AG09309 (cell line): ENCODE results near the gene CBX6.

Experiments used
- DNase-seq: peaks from one replicate; pipeline ENCODE4 v3.0.0-alpha.2; 2010; ENCODE audit warnings: low read depth
- H3K4me3 ChIP-seq: 2 replicates; pipeline ENCODE4 v1.5.1; 2011; ENCODE audit warnings: mild to moderate bottlenecking, low read depth, low read length, moderate library complexity; ENCODE audit not compliant: control insufficient read depth
- CTCF ChIP-seq: IDR thresholded peaks from 2 replicates; pipeline ENCODE4 v1.5.1; 2011; ENCODE audit warnings: mild to moderate bottlenecking, low read depth, low read length, inconsistent platforms; ENCODE audit not compliant: insufficient read depth, control insufficient read depth; ENCODE audit errors: missing control alignments

CBX6 gene

GRCh38 chr22:38853196-38853651 is 18.8 kb downstream of the CBX6 start:
- TF ChIP-seq CTCF = no peak

DNA sequence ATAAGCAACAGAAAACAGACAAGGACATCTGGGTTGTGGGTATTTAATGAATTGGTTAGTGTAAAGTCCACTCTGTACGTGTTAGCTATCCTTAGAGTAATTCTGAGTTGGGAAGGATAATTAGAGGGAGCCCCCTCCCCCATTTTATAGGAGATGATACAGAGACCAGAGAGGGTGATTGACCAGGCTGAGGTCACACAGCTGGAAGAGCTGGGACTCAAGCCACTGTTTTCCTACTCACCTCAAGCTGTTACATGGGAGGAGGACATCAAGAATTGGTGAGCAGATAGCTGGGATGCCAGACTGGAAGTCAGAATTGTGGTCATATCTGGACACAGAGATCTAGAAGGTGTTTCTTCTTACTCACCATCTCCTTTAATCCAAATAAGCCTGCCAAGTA is 19.5 kb downstream of the CBX6 start:
- no peak overlapping the region for H3K4me3 ChIP-seq
- no peak for TF ChIP-seq CTCF
- no peak for DNase-seq

More at GRCh38 chr22:38853196-38853651, 18.8 kb downstream of the CBX6 start:
- H3K4me3 ChIP-seq = no peak overlapping the region
- DNase-seq = no peak

DNA sequence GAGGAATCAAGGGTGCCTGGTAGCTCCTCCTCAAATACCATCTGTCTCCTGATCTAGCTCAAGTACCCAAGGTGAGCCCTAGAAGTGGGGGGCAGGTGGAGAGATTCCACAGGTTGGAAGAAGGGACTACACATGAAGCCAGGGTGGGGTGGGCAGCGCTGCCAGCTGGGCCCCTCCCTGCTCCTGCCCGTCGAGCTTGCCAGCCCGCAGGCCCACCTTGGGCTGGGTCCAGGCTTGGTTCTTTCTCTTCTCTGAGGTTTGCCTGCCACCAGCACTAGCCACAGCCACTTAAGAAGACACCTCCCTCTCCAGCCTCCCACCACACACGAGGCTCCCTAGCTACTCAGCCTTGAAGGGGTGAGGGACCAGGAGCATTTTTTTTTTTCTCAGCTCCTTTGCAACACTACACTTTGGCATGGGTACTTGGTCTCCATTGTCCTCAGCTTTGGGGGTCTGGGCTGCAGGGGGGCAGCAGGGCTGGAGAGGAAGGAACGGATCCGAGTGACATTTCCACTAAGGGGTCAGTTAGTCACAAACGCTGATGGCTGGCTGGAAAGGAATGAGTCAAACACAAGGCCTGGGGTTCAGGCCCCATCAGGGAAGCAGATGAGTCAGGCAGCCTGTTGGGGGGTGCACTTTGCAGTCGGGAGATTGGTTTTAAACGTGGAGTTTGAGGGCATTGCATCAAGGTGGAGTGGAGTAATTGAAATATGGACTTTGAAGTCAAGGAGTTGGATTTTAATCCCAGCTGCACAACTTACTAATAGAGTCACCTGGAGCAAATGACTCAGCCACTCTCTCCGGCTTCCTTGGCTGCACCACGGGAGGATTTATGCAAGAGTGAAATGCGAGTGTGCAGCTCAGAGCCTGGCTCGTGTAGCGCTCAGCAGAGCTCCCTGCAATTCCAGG is 20.8 kb downstream of the CBX6 start:
- H3K4me3 ChIP-seq = no peak overlapping the region
- no peak for TF ChIP-seq CTCF
- DNase-seq = no peak

GRCh38 chr22:38850399-38850798 is 21.6 kb downstream of the CBX6 start:
- TF ChIP-seq CTCF = no peak
- no peak for DNase-seq
- H3K4me3 ChIP-seq = no peak overlapping the region

DNA sequence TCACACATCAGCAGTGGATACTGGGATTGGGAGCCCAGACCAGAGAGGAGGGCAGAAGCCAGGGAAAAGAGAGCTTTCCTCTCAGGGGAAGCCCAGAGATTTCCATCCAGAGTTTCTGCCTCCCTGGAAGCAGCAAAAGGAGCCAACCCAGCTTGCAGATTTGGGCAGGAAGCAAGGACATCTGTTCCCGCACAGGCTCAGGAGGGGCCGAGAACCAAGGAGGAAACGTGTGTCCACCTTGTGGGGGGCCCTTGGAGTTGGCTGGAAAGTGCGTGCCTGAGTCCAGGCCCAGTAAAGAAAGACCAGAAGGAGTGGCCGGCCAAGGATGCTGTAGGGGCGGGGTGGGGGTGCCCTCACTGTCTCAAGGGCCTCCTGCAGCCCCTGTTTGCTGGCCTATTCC is 22.2 kb downstream of the CBX6 start:
- no peak overlapping the region for H3K4me3 ChIP-seq
- no peak for DNase-seq
- TF ChIP-seq CTCF = no peak

- TF ChIP-seq CTCF = no peak
- H3K4me3 ChIP-seq = no peak overlapping the region
- DNase-seq = no peak
Observed at GRCh38 chr22:38846412-38846811, 25.6 kb downstream of the CBX6 start.
